Bone marrow (tissue), 2 donors: ENCODE data around the gene PHIP.
"Not testable (repeated sequence)": the region's sequence is repeated elsewhere in the genome, so short reads cannot be mapped to it uniquely, and the experiment has no call there.

ENCODE experiments used
- DNase-seq, 2 donors: peaks; one replicate each; lab custom pipeline; 2025; lab: John Stamatoyannopoulos, UW

The PHIP gene

GRCh38 chr6:79078075-79078969 lies at the start of gene PHIP:
PHIP (minus strand) TSS chr6:79078254; CDS start chr6:79078068, 186 bp downstream.
- DNase-seq, result peak; percentile 86 to 90

- no peak for DNase-seq
These were observed 49.6 kb upstream of the PHIP start for GRCh38 chr6:79127660-79128059.

GRCh38 chr6:79119217-79119616 lies 41.2 kb upstream of the PHIP start:
- no peak for DNase-seq

- DNase-seq, result no peak
These were observed 39.7 kb upstream of the PHIP start for GRCh38 chr6:79117752-79118151.

- DNase-seq, result no peak
These were observed 37.6 kb upstream of the PHIP start for GRCh38 chr6:79115553-79116182.

GRCh38 chr6:79111549-79111948 lies 33.5 kb upstream of the PHIP start:
- DNase-seq, result no peak

- no peak for DNase-seq
These were observed 23.1 kb upstream of the PHIP start for GRCh38 chr6:79101164-79101563.

- DNase-seq, result no peak
These were observed 22.2 kb upstream of the PHIP start for GRCh38 chr6:79100304-79100703.

- no peak for DNase-seq
These were observed 16.9 kb upstream of the PHIP start for GRCh38 chr6:79094938-79095337.

GRCh38 chr6:79091801-79092200 lies 13.7 kb upstream of the PHIP start:
- not testable (repeated sequence) for DNase-seq

GRCh38 chr6:79089552-79090404 lies 11.7 kb upstream of the PHIP start:
- no peak for DNase-seq

- DNase-seq, result no peak
These were observed 6.6 kb upstream of the PHIP start for GRCh38 chr6:79084693-79085092.

- DNase-seq, result peak in 1 of 2 donors; percentile 20
These were observed 4.2 kb upstream of the PHIP start for GRCh38 chr6:79082304-79082703.

- DNase-seq, result no peak
These were observed 3.6 kb upstream of the PHIP start for GRCh38 chr6:79081663-79082062.

- DNase-seq, result no peak
These were observed 1.5 kb upstream of the PHIP start for GRCh38 chr6:79079561-79080041.

GRCh38 chr6:79077715-79078074 lies 359 bp downstream of the PHIP start:
- peak in 1 of 2 donors; percentile 74 for DNase-seq

GRCh38 chr6:79076782-79077641 lies 1.0 kb downstream of the PHIP start:
- DNase-seq, result peak; percentile 65 to 76

GRCh38 chr6:79076160-79076559 lies 1.9 kb downstream of the PHIP start:
- no peak for DNase-seq

- no peak for DNase-seq
These were observed 4.2 kb downstream of the PHIP start for GRCh38 chr6:79073888-79074287.

GRCh38 chr6:79072640-79073181 lies 5.3 kb downstream of the PHIP start:
- no peak for DNase-seq

- no peak for DNase-seq
These were observed 6.5 kb downstream of the PHIP start for GRCh38 chr6:79071547-79071946.
